ENCODE data around the gene LAMA5.

The LAMA5 gene

GRCh38 chr20:62268228-62268900, 98.7 kb downstream of the LAMA5 start:
- no peak for DNase-seq (ENCODE audit: low read depth in 2 of 2)

GRCh38 chr20:62267543-62267942, 99.6 kb downstream of the LAMA5 start:
- no peak for DNase-seq (ENCODE audit: low read depth in 2 of 2)

- DNase-seq (ENCODE audit: low read depth in 2 of 2), result no peak
These were observed 100.3 kb downstream of the LAMA5 start for GRCh38 chr20:62266851-62267250.

GRCh38 chr20:62266340-62266739, 100.8 kb downstream of the LAMA5 start:
- DNase-seq (ENCODE audit: low read depth in 2 of 2), result no peak

GRCh38 chr20:62265365-62265764, 101.7 kb downstream of the LAMA5 start:
- DNase-seq (ENCODE audit: low read depth in 2 of 2), result no peak

- no peak for DNase-seq (ENCODE audit: low read depth in 2 of 2)
These were observed 103.7 kb downstream of the LAMA5 start for GRCh38 chr20:62263396-62263795.

- no peak for DNase-seq (ENCODE audit: low read depth in 2 of 2)
These were observed 105.0 kb downstream of the LAMA5 start for GRCh38 chr20:62262064-62262463.

- DNase-seq (ENCODE audit: low read depth in 2 of 2), result no peak
These were observed 107.9 kb downstream of the LAMA5 start for GRCh38 chr20:62259294-62259565.
